GM20431 (cell line): ENCODE measurements around the gene MCU.
"Not testable (repeated sequence)": the region's sequence is repeated elsewhere in the genome, so short reads cannot be mapped to it uniquely, and the experiment has no call there.

Experiments
- in situ Hi-C: fragments of 300-500 bp; cut with MseI, MboI; formaldehyde crosslinking; loops from one replicate; pipeline ENCODE4 v1.15.0; 2020; ENCODE audit warnings: low sequenced_read_pairs; ENCODE audit not compliant: unreplicated experiment

MCU gene

GRCh38 chr10:72685264-72685921 lies 6.5 kb upstream of the MCU start:
- in situ Hi-C loops, result no loop called here

GRCh38 chr10:72686430-72686829 lies 5.5 kb upstream of the MCU start:
- in situ Hi-C loops, result not testable (repeated sequence)

- in situ Hi-C loops, result no loop called here
Observed at GRCh38 chr10:72687035-72687434, 4.9 kb upstream of the MCU start.

- in situ Hi-C loops, result no loop called here
Observed at GRCh38 chr10:72688208-72688651, 3.7 kb upstream of the MCU start.

GRCh38 chr10:72689660-72690059 lies 2.3 kb upstream of the MCU start:
- in situ Hi-C loops, result no loop called here

- in situ Hi-C loops, result no loop called here
Observed at GRCh38 chr10:72690071-72690755, 1.7 kb upstream of the MCU start.

- in situ Hi-C loops, result no loop called here
Observed at GRCh38 chr10:72691470-72691862, 477 bp upstream of the MCU start.

GRCh38 chr10:72692744-72692993 lies 726 bp downstream of the MCU start:
- in situ Hi-C loops, result no loop called here

- in situ Hi-C loops, result no loop called here
Observed at GRCh38 chr10:72692994-72693781, 1.2 kb downstream of the MCU start.

- in situ Hi-C loops, result no loop called here
Observed at GRCh38 chr10:72694476-72695369, 2.8 kb downstream of the MCU start.

- in situ Hi-C loops, result no loop called here
Observed at GRCh38 chr10:72695496-72695895, 3.6 kb downstream of the MCU start.

GRCh38 chr10:72697716-72698115 lies 5.8 kb downstream of the MCU start:
- in situ Hi-C loops, result no loop called here

- in situ Hi-C loops, result not testable (repeated sequence)
Observed at GRCh38 chr10:72702465-72702864, 10.5 kb downstream of the MCU start.

GRCh38 chr10:72702868-72703581 lies 11.1 kb downstream of the MCU start:
- in situ Hi-C loops, result no loop called here

- in situ Hi-C loops, result no loop called here
Observed at GRCh38 chr10:72704117-72704516, 12.2 kb downstream of the MCU start.

GRCh38 chr10:72709041-72709440 lies 17.1 kb downstream of the MCU start:
- in situ Hi-C loops, result no loop called here

- in situ Hi-C loops, result no loop called here
Observed at GRCh38 chr10:72712136-72712535, 20.2 kb downstream of the MCU start.

GRCh38 chr10:72719941-72720592 lies 28.1 kb downstream of the MCU start:
- in situ Hi-C loops, result no loop called here
